ENCODE results near the gene ZNF407. TPM values are rescaled to one million over a fixed set of nuclear protein-coding genes. Genes with fewer than 3 reads are reported as not detected.

The ZNF407 gene
- total and polyA plus RNA-seq, 2 donors from 2014 or later = 2.5 to 17.8 TPM

DNA sequence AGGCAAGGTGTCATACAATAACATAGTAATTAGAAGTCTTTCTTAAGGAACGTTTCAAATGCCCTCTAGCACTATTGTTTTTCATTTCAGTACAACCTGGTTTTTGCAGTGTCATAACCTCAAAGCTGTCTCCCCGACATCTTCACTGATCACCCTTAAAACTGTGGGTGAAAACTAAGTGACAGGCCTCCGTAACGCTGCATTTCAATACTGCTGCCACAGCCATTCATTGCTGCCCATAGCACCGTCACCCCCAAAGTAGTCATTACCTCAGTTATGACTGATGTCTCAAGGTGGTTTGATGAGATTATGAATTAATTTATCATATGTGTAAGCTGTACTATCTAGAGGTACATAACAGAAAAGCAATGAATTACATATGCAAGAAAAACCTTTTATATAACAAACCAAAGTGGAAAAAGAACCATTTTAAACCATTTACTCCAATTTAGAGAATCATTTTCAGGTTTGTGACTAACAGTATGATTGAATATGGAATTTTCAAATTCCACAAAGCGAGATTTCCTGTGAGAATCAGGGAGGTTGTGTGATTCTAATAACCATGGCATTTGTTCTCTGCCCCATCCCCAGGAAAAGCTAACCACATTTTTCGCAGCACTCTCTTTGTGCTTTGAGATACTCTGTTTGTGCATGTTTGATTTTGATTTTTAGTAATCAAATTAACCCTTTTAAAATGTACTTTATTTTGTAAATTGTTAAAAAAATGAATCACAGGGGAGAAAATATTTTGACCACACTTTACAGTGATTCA, 348.3 kb downstream of the ZNF407 start:
- TF ChIP-seq, protein P1, sequence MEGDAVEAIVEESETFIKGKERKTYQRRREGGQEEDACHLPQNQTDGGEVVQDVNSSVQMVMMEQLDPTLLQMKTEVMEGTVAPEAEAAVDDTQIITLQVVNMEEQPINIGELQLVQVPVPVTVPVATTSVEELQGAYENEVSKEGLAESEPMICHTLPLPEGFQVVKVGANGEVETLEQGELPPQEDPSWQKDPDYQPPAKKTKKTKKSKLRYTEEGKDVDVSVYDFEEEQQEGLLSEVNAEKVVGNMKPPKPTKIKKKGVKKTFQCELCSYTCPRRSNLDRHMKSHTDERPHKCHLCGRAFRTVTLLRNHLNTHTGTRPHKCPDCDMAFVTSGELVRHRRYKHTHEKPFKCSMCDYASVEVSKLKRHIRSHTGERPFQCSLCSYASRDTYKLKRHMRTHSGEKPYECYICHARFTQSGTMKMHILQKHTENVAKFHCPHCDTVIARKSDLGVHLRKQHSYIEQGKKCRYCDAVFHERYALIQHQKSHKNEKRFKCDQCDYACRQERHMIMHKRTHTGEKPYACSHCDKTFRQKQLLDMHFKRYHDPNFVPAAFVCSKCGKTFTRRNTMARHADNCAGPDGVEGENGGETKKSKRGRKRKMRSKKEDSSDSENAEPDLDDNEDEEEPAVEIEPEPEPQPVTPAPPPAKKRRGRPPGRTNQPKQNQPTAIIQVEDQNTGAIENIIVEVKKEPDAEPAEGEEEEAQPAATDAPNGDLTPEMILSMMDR (IDR thresholded peaks at IDR 0.05; ENCODE audit: borderline replicate concordance, extremely low read depth, insufficient read depth) = no peak
- Histone ChIP-seq H3K27me3 (ENCODE audit: control insufficient read depth, insufficient read depth, low read length) (no peaks in the 10 kb centered on the region), H3K9me3 (ENCODE audit: control insufficient read depth in 2 of 3, insufficient read depth in 1 of 3, low read length in 3 of 3) (no peaks in the 10 kb centered on the region), H3K9ac (ENCODE audit: low read length in 3 of 3) (no peak overlapping the region), H3K4me3 (ENCODE audit: low read length in 3 of 3) (no peak overlapping the region), H3K36me3 (ENCODE audit: control insufficient read depth in 2 of 3, insufficient read depth in 3 of 3, low read length in 3 of 3) (no peaks in the 10 kb centered on the region), H3K4me1 (ENCODE audit: control insufficient read depth in 2 of 3, insufficient read depth in 2 of 3, low read depth in 1 of 3, low read length in 3 of 3) (no peaks in the 10 kb centered on the region), H3K27ac (ENCODE audit: low read depth in 2 of 2, low read length in 2 of 2) (no peak overlapping the region)
- no peak for DNase-seq
- FAIRE-seq = no peak
- intact Hi-C loops (cut with DNase I) = no loop called here

DNA sequence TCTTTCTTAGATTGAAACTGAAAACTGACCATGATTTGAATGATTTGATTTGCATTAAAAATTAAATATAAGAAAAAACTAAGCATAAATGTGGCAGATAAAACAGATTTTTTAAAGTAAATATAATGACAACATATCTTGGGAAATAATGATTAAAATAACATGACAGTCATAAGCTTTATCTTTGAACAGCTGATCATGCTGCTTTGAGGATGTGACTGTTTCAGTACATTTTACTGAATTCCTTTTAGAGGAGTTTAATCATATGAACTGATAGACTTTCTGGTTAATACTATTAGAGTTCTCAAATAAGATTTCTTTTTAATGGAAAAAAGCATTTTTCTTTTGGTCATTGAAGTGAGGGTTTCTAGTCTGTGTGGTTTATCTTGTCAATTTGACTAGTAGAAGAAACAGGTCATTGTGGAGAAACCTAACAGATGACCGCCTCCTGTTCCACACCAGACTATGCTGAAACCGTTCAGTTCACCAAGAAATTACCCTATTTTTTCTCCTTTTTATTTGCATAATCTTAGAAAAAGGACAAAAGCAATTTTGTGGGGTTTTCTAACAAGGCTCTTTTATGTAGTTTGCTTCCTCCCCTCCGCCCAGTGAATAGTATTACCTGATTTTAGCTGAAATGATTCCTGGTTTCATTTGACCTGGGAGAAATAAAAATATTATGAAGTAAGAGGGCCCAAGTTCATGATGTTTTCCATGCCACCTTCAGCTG, 349.1 kb downstream of the ZNF407 start:
- no peak overlapping the region for H3K4me3 ChIP-seq (ENCODE audit: low read length in 3 of 3)
- FAIRE-seq (no peak), DNase-seq (no peak)
- no peaks in the 10 kb centered on the region for H3K27me3 ChIP-seq (ENCODE audit: control insufficient read depth, insufficient read depth, low read length)
- no peaks in the 10 kb centered on the region for H3K4me1 ChIP-seq (ENCODE audit: control insufficient read depth in 2 of 3, insufficient read depth in 2 of 3, low read depth in 1 of 3, low read length in 3 of 3)
- TF ChIP-seq, protein P1 (IDR thresholded peaks at IDR 0.05; ENCODE audit: borderline replicate concordance, extremely low read depth, insufficient read depth) = no peak
- H3K9ac ChIP-seq (ENCODE audit: low read length in 3 of 3) = no peak overlapping the region
- H3K27ac ChIP-seq (ENCODE audit: low read depth in 2 of 2, low read length in 2 of 2) = no peak overlapping the region
- H3K9me3 ChIP-seq (ENCODE audit: control insufficient read depth in 2 of 3, insufficient read depth in 1 of 3, low read length in 3 of 3) = no peaks in the 10 kb centered on the region
- intact Hi-C loops (cut with DNase I) = no loop called here
- no peaks in the 10 kb centered on the region for H3K36me3 ChIP-seq (ENCODE audit: control insufficient read depth in 2 of 3, insufficient read depth in 3 of 3, low read length in 3 of 3)

DNA sequence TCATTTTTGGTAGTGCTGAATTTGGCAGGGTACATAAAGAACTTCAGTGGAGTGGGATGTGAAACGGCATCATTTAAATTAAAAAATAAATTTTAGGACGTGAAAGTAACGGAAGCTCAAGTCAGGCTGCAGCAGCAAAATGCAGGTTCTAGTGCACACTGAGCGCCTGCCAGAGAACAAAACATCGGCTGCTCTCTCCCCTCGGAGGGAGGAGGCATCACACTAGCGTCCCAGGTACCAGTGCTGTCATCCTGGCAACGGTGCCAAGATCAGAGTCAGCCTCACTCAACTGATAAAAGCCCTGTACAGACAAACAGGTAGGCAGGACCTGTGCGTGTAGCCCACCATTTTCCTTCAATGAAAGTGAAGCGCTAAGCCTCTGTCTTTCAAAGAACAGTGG, 349.7 kb downstream of the ZNF407 start:
- Histone ChIP-seq H3K27ac (ENCODE audit: low read depth in 2 of 2, low read length in 2 of 2) (no peak overlapping the region), H3K4me1 (ENCODE audit: control insufficient read depth in 2 of 3, insufficient read depth in 2 of 3, low read depth in 1 of 3, low read length in 3 of 3) (no peaks in the 10 kb centered on the region), H3K9ac (ENCODE audit: low read length in 3 of 3) (no peak overlapping the region), H3K9me3 (ENCODE audit: control insufficient read depth in 2 of 3, insufficient read depth in 1 of 3, low read length in 3 of 3) (no peaks in the 10 kb centered on the region), H3K27me3 (ENCODE audit: control insufficient read depth, insufficient read depth, low read length) (no peaks in the 10 kb centered on the region), H3K4me3 (ENCODE audit: low read length in 3 of 3) (no peak overlapping the region), H3K36me3 (ENCODE audit: control insufficient read depth in 2 of 3, insufficient read depth in 3 of 3, low read length in 3 of 3) (no peaks in the 10 kb centered on the region)
- intact Hi-C loops (cut with DNase I) = no loop called here
- TF ChIP-seq, protein P1 (IDR thresholded peaks at IDR 0.05; ENCODE audit: borderline replicate concordance, extremely low read depth, insufficient read depth) = no peak
- DNase-seq (no peak), FAIRE-seq (no peak)
